ENCODE measurements around the gene FFAR2. TPM values are rescaled to one million over a fixed set of nuclear protein-coding genes. Genes with fewer than 3 reads are reported as not detected.

Gene FFAR2
- total RNA-seq, 1 experiment from 2014 or later = not detected

GRCh38 chr19:35437406-35437951 is 10.6 kb upstream of the FFAR2 start:
- no peak overlapping the region for H3K27ac ChIP-seq (ENCODE audit: low read depth, low read length)
- H2AFZ ChIP-seq (ENCODE audit: low read depth, low read length, poor library complexity, severe bottlenecking) = no peak overlapping the region
- ChIA-PET POLR2A (no interaction called here), CTCF (no interaction called here), RAD21 (ENCODE audit: low non-redundant PET in 1 of 2, low total read pairs in 2 of 2, uncharacterized antibody in 2 of 2, unreplicated experiment in 2 of 2) (no interaction called here)
- H3K9me3 ChIP-seq (ENCODE audit: control insufficient read depth in 1 of 2, insufficient read depth in 1 of 2, low read depth in 1 of 2, low read length in 2 of 2) = no peaks in the 10 kb centered on the region
- H3K4me1 ChIP-seq (ENCODE audit: control insufficient read depth in 1 of 2, insufficient read depth in 2 of 2, low read length in 2 of 2) = peaks cover 0 to 16% of the 10 kb centered on the region in 2 experiments; a peak in 3 of 4 replicates
- intact Hi-C loops (cut with micrococcal nuclease) = no loop called here
- no peak overlapping the region for H3K4me3 ChIP-seq (replicated peaks in 1 of 2; ENCODE audit: low read depth in 1 of 2, low read length in 2 of 2)
- DNase-seq (ENCODE audit: low read depth, low spot score) (no peak), ATAC-seq (no peak)
- H3K9ac ChIP-seq (ENCODE audit: low read length) = no peak overlapping the region
- 0 out of 2 replicates have a peak, but pooled peaks cover 4% of the 10 kb centered on the region for H3K27me3 ChIP-seq (ENCODE audit: insufficient read depth, low read length)
- no peaks in the 10 kb centered on the region for H3K9me2 ChIP-seq (ENCODE audit: insufficient read depth)
- no peak overlapping the region for H3K4me2 ChIP-seq (ENCODE audit: low read length)
- TF ChIP-seq REST (IDR thresholded peaks at IDR 0.05; ENCODE audit: low read depth) (no peak), FOSL1 (IDR thresholded peaks at IDR 0.05; ENCODE audit: low read depth) (no peak), SP1 (IDR thresholded peaks at IDR 0.05; ENCODE audit: low read depth) (no peak), EZH2 (IDR thresholded peaks at IDR 0.05) (no peak), EZH2phosphoT487 (IDR thresholded peaks at IDR 0.05; ENCODE audit: borderline replicate concordance) (no peak), CEBPB (IDR thresholded peaks at IDR 0.05; ENCODE audit: low read depth) (no peak), MAX (IDR thresholded peaks at IDR 0.05) (no peak), SIN3A (IDR thresholded peaks at IDR 0.05; ENCODE audit: low read depth) (no peak), POLR2A (IDR thresholded peaks at IDR 0.05; ENCODE audit: borderline replicate concordance, extremely low read depth, insufficient read depth, insufficient read length) (no peak)
- no peaks in the 10 kb centered on the region for H4K20me1 ChIP-seq (ENCODE audit: insufficient read depth)
- no peaks in the 10 kb centered on the region for H3K79me2 ChIP-seq (ENCODE audit: insufficient read depth, low read length)
- no peaks in the 10 kb centered on the region for H3K36me3 ChIP-seq (ENCODE audit: control insufficient read depth in 1 of 2, insufficient read depth in 2 of 2, low read length in 2 of 2)
- no TSS peak for BruUV-seq (replicated peaks)
